ENCODE results near the gene COL13A1. TPM values are rescaled to one million over a fixed set of nuclear protein-coding genes. Genes with fewer than 3 reads are reported as not detected.

COL13A1 gene
- total RNA-seq, 3 donors from 2014 or later (not counting 1 experiment from before 2014, with no cell fraction given): 5.2 to 22.0 (median 10.3) TPM

GRCh38 chr10:69876286-69876685 lies 74.6 kb downstream of the COL13A1 start:
- H3K27ac Mint-ChIP-seq: no peak overlapping the region
- Histone ChIP-seq H3K27ac (ENCODE audit: low read length) (no peak overlapping the region), H3K36me3 (ENCODE audit: control insufficient read depth, insufficient read depth, low read length) (no peaks in the 10 kb centered on the region), H3K9me3 (ENCODE audit: control insufficient read depth, insufficient read depth, low read length) (no peaks in the 10 kb centered on the region), H3K4me3 (ENCODE audit: low read length) (no peak overlapping the region), H3K27me3 (ENCODE audit: control insufficient read depth, insufficient read depth, low read length) (no peaks in the 10 kb centered on the region), H3K4me1 (ENCODE audit: control insufficient read depth, insufficient read depth, low read length) (no peaks in the 10 kb centered on the region)
- peaks cover 12 to 25% of the 10 kb centered on the region in 2 donors for H3K27me3 Mint-ChIP-seq (ENCODE audit: low read depth in 2 of 2)
- no peak for TF ChIP-seq CTCF (IDR thresholded peaks at IDR 0.05)
- no peaks in the 10 kb centered on the region for H3K36me3 Mint-ChIP-seq
- no peak overlapping the region for H3K4me3 Mint-ChIP-seq
- H3K4me1 Mint-ChIP-seq: peaks cover 0 to 17% of the 10 kb centered on the region in 2 donors
- intact Hi-C loops (cut with micrococcal nuclease): no loop called here
- 87% methylated on average over 8 of the region's 8 CpGs for WGBS (ENCODE audit: insufficient coverage)
- H3K9me3 Mint-ChIP-seq: no peaks in the 10 kb centered on the region
- ATAC-seq (no peak), DNase-seq (no peak)

DNA sequence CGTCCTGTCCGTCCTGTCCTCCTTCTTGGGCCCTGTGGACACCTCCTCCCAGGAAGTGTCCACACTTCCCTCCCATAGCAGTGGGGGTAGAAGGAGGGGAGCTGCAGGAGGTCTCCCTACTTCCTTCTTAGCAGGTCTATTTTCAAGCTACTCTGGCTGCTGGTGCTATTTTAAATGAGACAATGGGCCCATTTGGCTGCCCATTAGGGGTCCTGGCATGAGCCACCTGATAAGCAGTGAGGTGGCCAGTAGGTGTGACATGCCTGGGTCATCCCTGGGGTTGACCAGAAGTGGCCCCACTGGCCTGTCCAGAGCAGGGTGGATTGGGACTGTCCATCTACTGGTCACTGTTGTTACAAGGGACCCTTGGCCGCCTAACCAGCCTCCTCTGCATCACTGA lies 75.2 kb downstream of the COL13A1 start:
- ATAC-seq (no peak), DNase-seq (no peak)
- H3K36me3 ChIP-seq (ENCODE audit: control insufficient read depth, insufficient read depth, low read length): no peaks in the 10 kb centered on the region
- Mint-ChIP-seq H3K4me1 (peaks cover 0 to 19% of the 10 kb centered on the region in 2 donors), H3K36me3 (no peaks in the 10 kb centered on the region), H3K27me3 (ENCODE audit: low read depth in 2 of 2) (peaks cover 12 to 19% of the 10 kb centered on the region in 2 donors), H3K9me3 (no peaks in the 10 kb centered on the region), H3K4me3 (no peak overlapping the region), H3K27ac (no peak overlapping the region)
- H3K4me3 ChIP-seq (ENCODE audit: low read length): no peak overlapping the region
- H3K9me3 ChIP-seq (ENCODE audit: control insufficient read depth, insufficient read depth, low read length): no peaks in the 10 kb centered on the region
- 81% methylated on average over 1 of the region's 3 CpGs for WGBS (ENCODE audit: insufficient coverage)
- intact Hi-C loops (cut with micrococcal nuclease): no loop called here
- H3K4me1 ChIP-seq (ENCODE audit: control insufficient read depth, insufficient read depth, low read length): no peaks in the 10 kb centered on the region
- no peak for TF ChIP-seq CTCF (IDR thresholded peaks at IDR 0.05)
- H3K27ac ChIP-seq (ENCODE audit: low read length): no peak overlapping the region
- H3K27me3 ChIP-seq (ENCODE audit: control insufficient read depth, insufficient read depth, low read length): no peaks in the 10 kb centered on the region

GRCh38 chr10:69878038-69878437 lies 76.3 kb downstream of the COL13A1 start:
- Mint-ChIP-seq H3K27ac (no peak overlapping the region), H3K27me3 (ENCODE audit: low read depth in 2 of 2) (peaks cover 9 to 12% of the 10 kb centered on the region in 2 donors), H3K4me1 (peaks cover 0 to 19% of the 10 kb centered on the region in 2 donors), H3K36me3 (no peaks in the 10 kb centered on the region), H3K4me3 (no peak overlapping the region), H3K9me3 (no peaks in the 10 kb centered on the region)
- TF ChIP-seq CTCF (IDR thresholded peaks at IDR 0.05): no peak
- DNase-seq: no peak
- H3K4me3 ChIP-seq (ENCODE audit: low read length): no peak overlapping the region
- no peak for ATAC-seq
- no peaks in the 10 kb centered on the region for H3K36me3 ChIP-seq (ENCODE audit: control insufficient read depth, insufficient read depth, low read length)
- no peaks in the 10 kb centered on the region for H3K9me3 ChIP-seq (ENCODE audit: control insufficient read depth, insufficient read depth, low read length)
- H3K27me3 ChIP-seq (ENCODE audit: control insufficient read depth, insufficient read depth, low read length): no peaks in the 10 kb centered on the region
- WGBS (ENCODE audit: insufficient coverage): 92% methylated on average over 10 of the region's 10 CpGs
- H3K27ac ChIP-seq (ENCODE audit: low read length): no peak overlapping the region
- no peaks in the 10 kb centered on the region for H3K4me1 ChIP-seq (ENCODE audit: control insufficient read depth, insufficient read depth, low read length)
- intact Hi-C loops (cut with micrococcal nuclease): no loop called here

GRCh38 chr10:69878951-69879350 lies 77.2 kb downstream of the COL13A1 start:
- intact Hi-C loops (cut with micrococcal nuclease): no loop called here
- Mint-ChIP-seq H3K27ac (no peak overlapping the region), H3K4me1 (peaks cover 0 to 19% of the 10 kb centered on the region in 2 donors), H3K9me3 (no peaks in the 10 kb centered on the region), H3K27me3 (ENCODE audit: low read depth in 2 of 2) (peaks cover 9 to 19% of the 10 kb centered on the region in 2 donors), H3K36me3 (no peaks in the 10 kb centered on the region), H3K4me3 (no peak overlapping the region)
- no peaks in the 10 kb centered on the region for H3K27me3 ChIP-seq (ENCODE audit: control insufficient read depth, insufficient read depth, low read length)
- H3K4me3 ChIP-seq (ENCODE audit: low read length): no peak overlapping the region
- WGBS (ENCODE audit: insufficient coverage): 97% methylated on average over 3 of the region's 3 CpGs
- H3K9me3 ChIP-seq (ENCODE audit: control insufficient read depth, insufficient read depth, low read length): no peaks in the 10 kb centered on the region
- DNase-seq: no peak
- H3K36me3 ChIP-seq (ENCODE audit: control insufficient read depth, insufficient read depth, low read length): no peaks in the 10 kb centered on the region
- TF ChIP-seq CTCF (IDR thresholded peaks at IDR 0.05): no peak
- ATAC-seq: no peak
- H3K4me1 ChIP-seq (ENCODE audit: control insufficient read depth, insufficient read depth, low read length): no peaks in the 10 kb centered on the region
- H3K27ac ChIP-seq (ENCODE audit: low read length): no peak overlapping the region

Data from natural killer cell (primary cell).